Breast epithelium (tissue), 3 donors: Measurements from ENCODE around the gene LRRC4C.

Experiments used
- POLR2A ChIP-seq: fragments of 450-650 bp; IDR thresholded peaks from one replicate; pipeline ENCODE4 v1.6.1; 2016; ENCODE audit warnings: antibody characterized with exemption, mild to moderate bottlenecking, moderate library complexity
- POLR2AphosphoS5 ChIP-seq, 3 donors: sonication (generic); formaldehyde crosslinking; IDR thresholded peaks; one replicate each; pipeline ENCODE4 v1.6.1; 2017; ENCODE audit warnings: antibody characterized with exemption in 3 of 3
- TF ChIP-seq, protein P1 (sequence below), 3 donors: fragments of 450-650 bp; IDR thresholded peaks; one replicate each; pipeline ENCODE4 v1.5.1; 2016 to 2017; ENCODE audit warnings: antibody characterized with exemption in 3 of 3, mild to moderate bottlenecking in 3 of 3, moderate library complexity in 3 of 3

DNA sequence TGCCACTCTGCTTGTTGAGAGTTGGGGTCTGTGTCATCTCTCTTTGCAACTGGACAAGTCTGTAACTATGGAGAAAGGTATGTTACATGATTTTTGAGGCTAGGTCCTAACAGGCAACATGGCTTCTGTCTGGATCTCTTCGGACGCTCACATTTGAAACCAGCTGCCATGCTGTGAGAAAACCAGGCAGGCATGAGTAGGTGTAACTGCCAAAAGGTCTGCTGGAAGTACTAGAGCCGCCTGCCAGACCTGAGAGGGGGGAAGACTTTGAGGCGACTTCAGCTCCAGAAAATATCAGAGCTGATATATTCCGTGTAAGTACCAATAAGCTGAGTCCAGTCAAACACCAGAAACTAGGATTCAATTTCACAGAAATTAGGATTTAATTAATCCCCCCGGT lies 579.5 kb downstream of the LRRC4C start:
- TF ChIP-seq POLR2A (no peak), POLR2AphosphoS5 (IDR thresholded peaks at IDR 0.05) (no peak)
- TF ChIP-seq, protein P1, sequence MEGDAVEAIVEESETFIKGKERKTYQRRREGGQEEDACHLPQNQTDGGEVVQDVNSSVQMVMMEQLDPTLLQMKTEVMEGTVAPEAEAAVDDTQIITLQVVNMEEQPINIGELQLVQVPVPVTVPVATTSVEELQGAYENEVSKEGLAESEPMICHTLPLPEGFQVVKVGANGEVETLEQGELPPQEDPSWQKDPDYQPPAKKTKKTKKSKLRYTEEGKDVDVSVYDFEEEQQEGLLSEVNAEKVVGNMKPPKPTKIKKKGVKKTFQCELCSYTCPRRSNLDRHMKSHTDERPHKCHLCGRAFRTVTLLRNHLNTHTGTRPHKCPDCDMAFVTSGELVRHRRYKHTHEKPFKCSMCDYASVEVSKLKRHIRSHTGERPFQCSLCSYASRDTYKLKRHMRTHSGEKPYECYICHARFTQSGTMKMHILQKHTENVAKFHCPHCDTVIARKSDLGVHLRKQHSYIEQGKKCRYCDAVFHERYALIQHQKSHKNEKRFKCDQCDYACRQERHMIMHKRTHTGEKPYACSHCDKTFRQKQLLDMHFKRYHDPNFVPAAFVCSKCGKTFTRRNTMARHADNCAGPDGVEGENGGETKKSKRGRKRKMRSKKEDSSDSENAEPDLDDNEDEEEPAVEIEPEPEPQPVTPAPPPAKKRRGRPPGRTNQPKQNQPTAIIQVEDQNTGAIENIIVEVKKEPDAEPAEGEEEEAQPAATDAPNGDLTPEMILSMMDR (IDR thresholded peaks at IDR 0.05): no peak
